Femur (tissue), 1 donor: ENCODE data around the gene TINCR.

Experiments used
- DNase-seq: peaks from one replicate; pipeline ENCODE4 v3.0.0-alpha.2; 2017

The TINCR gene

GRCh38 chr19:5588906-5589676 lies 21.3 kb upstream of the TINCR start:
- no peak for DNase-seq

GRCh38 chr19:5588441-5588840 lies 20.7 kb upstream of the TINCR start:
- no peak for DNase-seq

- no peak for DNase-seq
Observed at GRCh38 chr19:5587661-5588060, 19.9 kb upstream of the TINCR start.

- no peak for DNase-seq
Observed at GRCh38 chr19:5587071-5587455, 19.3 kb upstream of the TINCR start.

- no peak for DNase-seq
Observed at GRCh38 chr19:5586300-5587070, 18.7 kb upstream of the TINCR start.

GRCh38 chr19:5585461-5586299 lies 17.9 kb upstream of the TINCR start:
- DNase-seq, result peak; percentile 62

- DNase-seq, result no peak
Observed at GRCh38 chr19:5580161-5580571, 12.4 kb upstream of the TINCR start.

- DNase-seq, result no peak
Observed at GRCh38 chr19:5579697-5580096, 11.9 kb upstream of the TINCR start.

GRCh38 chr19:5579286-5579685 lies 11.5 kb upstream of the TINCR start:
- no peak for DNase-seq

- peak; percentile 82 for DNase-seq
Observed at GRCh38 chr19:5578097-5578846, 10.5 kb upstream of the TINCR start.

GRCh38 chr19:5575590-5575989 lies 7.8 kb upstream of the TINCR start:
- no peak for DNase-seq

GRCh38 chr19:5572556-5573286 lies 5.0 kb upstream of the TINCR start:
- DNase-seq, result no peak

- DNase-seq, result no peak
Observed at GRCh38 chr19:5571777-5572176, 4.0 kb upstream of the TINCR start.

- DNase-seq, result no peak
Observed at GRCh38 chr19:5567970-5568407, 236 bp upstream of the TINCR start.

GRCh38 chr19:5564930-5565329 lies 2.8 kb downstream of the TINCR start:
- no peak for DNase-seq

GRCh38 chr19:5563935-5564612 lies 3.7 kb downstream of the TINCR start:
- no peak for DNase-seq

- DNase-seq, result no peak
Observed at GRCh38 chr19:5563008-5563431, 4.7 kb downstream of the TINCR start.

GRCh38 chr19:5562280-5562679 lies 5.5 kb downstream of the TINCR start:
- DNase-seq, result no peak

GRCh38 chr19:5561559-5561958 lies 6.2 kb downstream of the TINCR start:
- DNase-seq, result no peak

GRCh38 chr19:5560156-5560555 lies 7.6 kb downstream of the TINCR start:
- DNase-seq, result no peak

- no peak for DNase-seq
Observed at GRCh38 chr19:5559804-5560133, 8.0 kb downstream of the TINCR start.
